ENCODE measurements around the gene CREB5. TPM values are rescaled to one million over a fixed set of nuclear protein-coding genes. Genes with fewer than 3 reads are reported as not detected.

Gene CREB5
- total and polyA plus RNA-seq, 2 donors (not counting 3 experiments of a cell fraction or from before 2014, with no cell fraction given) = 19.6 to 28.4 TPM

DNA sequence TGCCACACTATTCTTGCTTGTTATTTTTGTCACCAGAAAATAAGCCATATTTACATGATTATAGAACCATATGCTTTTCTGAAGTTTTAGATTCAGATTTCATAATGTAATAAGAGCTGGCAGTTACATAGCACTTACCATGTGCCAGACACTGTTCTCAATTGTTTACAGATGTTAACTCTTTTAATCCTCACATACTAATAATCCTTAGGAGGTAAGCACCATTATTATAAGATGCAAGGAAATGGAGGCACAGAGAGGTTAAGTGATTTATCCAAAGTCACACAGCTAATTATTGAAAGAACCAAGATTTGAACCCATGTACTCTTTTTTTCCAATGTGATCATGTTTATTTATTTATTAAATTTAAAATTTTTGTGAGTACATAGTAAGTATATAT is 57.2 kb downstream of the CREB5 start:
- BruUV-seq (replicated peaks) = no TSS peak
- dilution Hi-C loops (cut with MboI; ENCODE audit: extremely low pct_ligation_motif_present, low sequenced_read_pairs) = no loop called here
- H4K20me1 ChIP-seq (replicated peaks; ENCODE audit: control insufficient read depth, extremely low read depth, insufficient read depth, low read length) = no peaks in the 10 kb centered on the region
- no peak overlapping the region for H3K4me3 ChIP-seq (replicated peaks in 1 of 3; ENCODE audit: insufficient read depth in 1 of 3, low read depth in 1 of 3, low read length in 3 of 3)
- no peaks in the 10 kb centered on the region for H3K9me1 ChIP-seq (replicated peaks; ENCODE audit: control insufficient read depth, extremely low read depth, insufficient read depth, low read length)
- H3K79me2 ChIP-seq (ENCODE audit: control insufficient read depth, insufficient read depth, low read length) = no peaks in the 10 kb centered on the region
- H3K9ac ChIP-seq (replicated peaks; ENCODE audit: extremely low read depth, insufficient read depth, low read length) = no peak overlapping the region
- ChIA-PET CTCF (interaction anchor here (1.4 kb wide), 1 partner anchor 34 kb away, joined by 3 read pairs; no protein-coding TSS in a partner anchor), POLR2A (no interaction called here)
- no peak overlapping the region for H2AFZ ChIP-seq (ENCODE audit: low read depth, low read length)
- peaks cover 2% of the 10 kb centered on the region in 2 experiments for H3K27me3 ChIP-seq (ENCODE audit: control insufficient read depth in 2 of 2, insufficient read depth in 2 of 2, low read length in 2 of 2)
- TF ChIP-seq MYC (IDR thresholded peaks at IDR 0.05; ENCODE audit: low read depth, low read length) (no peak), POLR2AphosphoS5 (IDR thresholded peaks at IDR 0.05; ENCODE audit: insufficient read depth, low read depth, low read length) (no peak), FOS (IDR thresholded peaks at IDR 0.05; ENCODE audit: borderline replicate concordance, insufficient read depth, low read length) (no peak), POLR2A (IDR thresholded peaks at IDR 0.05; ENCODE audit: low read depth, low read length) (no peak), GATA2 (IDR thresholded peaks at IDR 0.05; ENCODE audit: insufficient read depth, insufficient read length, low read depth, low read length) (no peak), JUN (IDR thresholded peaks at IDR 0.05; ENCODE audit: borderline replicate concordance, insufficient read depth, insufficient read length, low read depth) (no peak), MAX (IDR thresholded peaks at IDR 0.05; ENCODE audit: insufficient read depth, insufficient read length) (no peak), EZH2 (IDR thresholded peaks at IDR 0.05; ENCODE audit: borderline replicate concordance, low read depth, low read length, severe bottlenecking) (no peak)
- TF ChIP-seq, protein P1, sequence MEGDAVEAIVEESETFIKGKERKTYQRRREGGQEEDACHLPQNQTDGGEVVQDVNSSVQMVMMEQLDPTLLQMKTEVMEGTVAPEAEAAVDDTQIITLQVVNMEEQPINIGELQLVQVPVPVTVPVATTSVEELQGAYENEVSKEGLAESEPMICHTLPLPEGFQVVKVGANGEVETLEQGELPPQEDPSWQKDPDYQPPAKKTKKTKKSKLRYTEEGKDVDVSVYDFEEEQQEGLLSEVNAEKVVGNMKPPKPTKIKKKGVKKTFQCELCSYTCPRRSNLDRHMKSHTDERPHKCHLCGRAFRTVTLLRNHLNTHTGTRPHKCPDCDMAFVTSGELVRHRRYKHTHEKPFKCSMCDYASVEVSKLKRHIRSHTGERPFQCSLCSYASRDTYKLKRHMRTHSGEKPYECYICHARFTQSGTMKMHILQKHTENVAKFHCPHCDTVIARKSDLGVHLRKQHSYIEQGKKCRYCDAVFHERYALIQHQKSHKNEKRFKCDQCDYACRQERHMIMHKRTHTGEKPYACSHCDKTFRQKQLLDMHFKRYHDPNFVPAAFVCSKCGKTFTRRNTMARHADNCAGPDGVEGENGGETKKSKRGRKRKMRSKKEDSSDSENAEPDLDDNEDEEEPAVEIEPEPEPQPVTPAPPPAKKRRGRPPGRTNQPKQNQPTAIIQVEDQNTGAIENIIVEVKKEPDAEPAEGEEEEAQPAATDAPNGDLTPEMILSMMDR (IDR thresholded peaks at IDR 0.05; ENCODE audit: extremely low read depth in 1 of 2, insufficient read depth in 1 of 2, low read depth in 1 of 2, low read length in 2 of 2) = no peak
- H3K36me3 ChIP-seq (ENCODE audit: control insufficient read depth in 2 of 2, extremely low read depth in 1 of 2, insufficient read depth in 2 of 2, low read length in 2 of 2) = no peaks in the 10 kb centered on the region
- FAIRE-seq (no peak), DNase-seq (ENCODE audit: low read depth, low spot score) (no peak)
- H3K27ac ChIP-seq (ENCODE audit: insufficient read depth, low read depth, low read length) = no peak overlapping the region
- intact Hi-C loops (cut with micrococcal nuclease) = no loop called here
- H3K4me2 ChIP-seq (ENCODE audit: insufficient read depth, low read length) = no peak overlapping the region
- no peaks in the 10 kb centered on the region for H3K9me3 ChIP-seq (replicated peaks; ENCODE audit: control insufficient read depth, insufficient read depth, low read length)
- H3K4me1 ChIP-seq (ENCODE audit: control insufficient read depth, extremely low read depth, insufficient read depth, low read length) = no peaks in the 10 kb centered on the region

Data from endothelial cell of umbilical vein (primary cell).